HUES64 (cell line): Measurements from ENCODE around the gene MAP3K20.
"Not testable (repeated sequence)": the region's sequence is repeated elsewhere in the genome, so short reads cannot be mapped to it uniquely, and the experiment has no call there.

Source experiments
- H3K27ac ChIP-seq: 2 replicates; pipeline ENCODE4 v1.7.0; 2013; ENCODE audit warnings: low read depth, low read length, inconsistent platforms
- H3K27me3 ChIP-seq: 2 replicates; pipeline ENCODE4 v1.6.1; 2013; ENCODE audit warnings: mild to moderate bottlenecking, low read length; ENCODE audit not compliant: insufficient read depth
- H3K36me3 ChIP-seq: 2 replicates; pipeline ENCODE4 v1.6.1; 2013; ENCODE audit warnings: mild to moderate bottlenecking, low read length; ENCODE audit not compliant: insufficient read depth
- H3K4me1 ChIP-seq: 2 replicates; pipeline ENCODE4 v1.6.1; 2013; ENCODE audit warnings: mild to moderate bottlenecking, low read length, moderate library complexity; ENCODE audit not compliant: insufficient read depth
- H3K4me3 ChIP-seq: 2 replicates; pipeline ENCODE4 v1.5.1; 2013; ENCODE audit warnings: mild to moderate bottlenecking, low read length, moderate library complexity
- H3K9ac ChIP-seq: 2 replicates; pipeline ENCODE4 v1.6.1; 2013; ENCODE audit warnings: mild to moderate bottlenecking, low read depth, low read length
- H3K9me3 ChIP-seq: 2 replicates; pipeline ENCODE4 v1.6.1; 2013; ENCODE audit warnings: low read depth, low read length; ENCODE audit not compliant: insufficient read depth
- WGBS: fragments of 150-250, 120-280 bp; methylation state at CpG from one replicate; pipeline ENCODE4 v1.1.7; 2013; ENCODE audit warnings: missing lambda C conversion rate; 5-methylcytosine and 5-hydroxymethylcytosine counted together

MAP3K20 gene

DNA sequence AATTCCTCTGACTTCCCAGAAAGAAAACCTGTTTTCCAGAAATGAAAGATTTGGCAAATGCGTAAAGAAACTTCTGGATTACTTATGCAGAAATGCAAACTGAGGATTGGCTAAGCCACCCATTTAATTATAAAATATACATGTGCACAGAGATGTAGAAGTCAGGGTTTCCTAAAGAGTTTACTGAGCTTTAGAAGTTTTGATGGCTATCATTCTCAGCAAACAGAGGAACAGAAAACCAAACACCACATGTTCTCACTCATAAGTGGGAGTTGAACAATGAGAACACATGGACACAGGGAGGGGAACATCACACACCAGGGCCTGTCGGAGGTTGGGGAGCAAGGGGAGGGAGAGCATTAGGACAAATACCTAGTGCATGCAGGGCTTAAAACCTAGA is 37.4 kb upstream of the MAP3K20 start:
- H3K4me3 ChIP-seq, H3K9ac ChIP-seq, H3K4me1 ChIP-seq, H3K9me3 ChIP-seq, H3K27me3 ChIP-seq, H3K27ac ChIP-seq, H3K36me3 ChIP-seq: not testable (repeated sequence)
- 100% methylated on average over 1 of the region's 2 CpGs for WGBS

DNA sequence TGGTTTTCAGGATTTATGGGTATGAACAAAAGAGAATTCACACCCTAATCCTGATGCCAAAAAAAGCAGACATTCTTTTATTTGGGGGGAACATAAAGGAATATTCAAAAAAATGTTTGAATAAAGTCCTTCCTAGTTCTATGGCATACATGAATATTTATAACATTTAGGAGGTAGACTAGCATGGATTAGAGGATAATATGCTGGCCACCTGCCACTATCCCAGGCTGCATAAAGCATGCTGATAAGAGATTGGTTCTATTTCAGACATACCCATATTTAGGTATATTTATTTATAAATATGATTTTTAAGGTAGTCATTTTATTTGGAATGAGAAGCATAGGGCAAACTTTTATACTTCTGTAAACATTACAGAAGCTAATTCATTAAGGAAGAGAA is 34.9 kb upstream of the MAP3K20 start:
- no peaks in the 10 kb centered on the region for H3K9me3 ChIP-seq
- H3K9ac ChIP-seq, result no peak overlapping the region
- no peaks in the 10 kb centered on the region for H3K36me3 ChIP-seq
- no peak overlapping the region for H3K4me3 ChIP-seq
- no peak overlapping the region for H3K27ac ChIP-seq
- H3K27me3 ChIP-seq, result no peaks in the 10 kb centered on the region
- peaks cover 6% of the 10 kb centered on the region; the same call in 1 of the 2 replicates for H3K4me1 ChIP-seq

GRCh38 chr2:173043476-173043875 is 32.2 kb upstream of the MAP3K20 start:
- WGBS, result 97% methylated on average over 8 of the region's 8 CpGs
- H3K9ac ChIP-seq, result no peak overlapping the region
- H3K27me3 ChIP-seq, result no peaks in the 10 kb centered on the region
- H3K36me3 ChIP-seq, result no peaks in the 10 kb centered on the region
- H3K4me1 ChIP-seq, result peaks cover 6% of the 10 kb centered on the region; the same call in 1 of the 2 replicates
- H3K9me3 ChIP-seq, result no peaks in the 10 kb centered on the region
- no peak overlapping the region for H3K4me3 ChIP-seq
- H3K27ac ChIP-seq, result no peak overlapping the region

DNA sequence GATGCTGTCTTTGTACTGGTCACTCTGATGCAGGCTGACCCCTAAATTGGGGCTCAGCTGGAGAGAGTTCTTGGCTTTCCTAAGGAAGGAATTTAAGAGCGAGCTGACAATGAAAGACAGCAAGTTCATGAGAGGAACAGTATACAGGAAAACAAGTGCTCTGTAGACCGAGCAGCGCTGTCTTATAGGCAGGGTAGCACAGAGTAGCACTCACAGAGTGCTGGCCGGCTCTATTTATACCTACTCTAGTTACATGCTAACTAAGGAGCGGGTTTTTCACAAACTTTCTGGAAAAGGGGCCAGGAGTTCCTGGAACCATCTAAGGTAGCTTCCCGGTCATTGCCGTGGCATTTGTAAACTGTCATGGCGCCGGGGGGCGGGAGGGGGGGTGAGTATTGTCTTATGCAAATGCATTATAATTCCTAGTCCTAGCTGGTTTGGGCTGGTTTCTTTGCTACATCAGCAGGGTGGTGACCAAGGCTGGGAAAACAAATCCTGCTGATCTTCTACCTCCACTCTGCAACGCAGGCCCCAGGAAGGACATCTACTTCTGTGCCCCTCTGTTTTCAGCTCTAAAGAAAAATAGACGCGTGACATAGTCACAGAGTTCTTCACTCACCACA is 31.6 kb upstream of the MAP3K20 start:
- Histone ChIP-seq H3K27ac (no peak overlapping the region), H3K9ac (no peak overlapping the region)
- WGBS, result 93% methylated on average over 13 of the region's 13 CpGs

GRCh38 chr2:173044686-173045085 is 31.0 kb upstream of the MAP3K20 start:
- no peak overlapping the region for H3K27ac ChIP-seq
- H3K9me3 ChIP-seq, result no peaks in the 10 kb centered on the region
- H3K36me3 ChIP-seq, result no peaks in the 10 kb centered on the region
- H3K4me1 ChIP-seq, result peaks cover 6% of the 10 kb centered on the region; the same call in 1 of the 2 replicates
- no peaks in the 10 kb centered on the region for H3K27me3 ChIP-seq
- WGBS, result 87% methylated on average over 10 of the region's 10 CpGs
- no peak overlapping the region for H3K4me3 ChIP-seq
- no peak overlapping the region for H3K9ac ChIP-seq

More for the DNA sequence above, 31.6 kb upstream of the MAP3K20 start:
- Histone ChIP-seq H3K4me3 (no peak overlapping the region), H3K36me3 (no peaks in the 10 kb centered on the region), H3K4me1 (peaks cover 6% of the 10 kb centered on the region; the same call in 1 of the 2 replicates), H3K27me3 (no peaks in the 10 kb centered on the region), H3K9me3 (no peaks in the 10 kb centered on the region)

GRCh38 chr2:173045181-173045580 is 30.5 kb upstream of the MAP3K20 start:
- no peak overlapping the region for H3K27ac ChIP-seq
- H3K4me3 ChIP-seq, result no peak overlapping the region
- no peaks in the 10 kb centered on the region for H3K36me3 ChIP-seq
- H3K4me1 ChIP-seq, result peaks cover 6% of the 10 kb centered on the region; the same call in 1 of the 2 replicates
- no peaks in the 10 kb centered on the region for H3K27me3 ChIP-seq
- no peaks in the 10 kb centered on the region for H3K9me3 ChIP-seq
- WGBS, result 100% methylated on average over 2 of the region's 2 CpGs
- no peak overlapping the region for H3K9ac ChIP-seq

DNA sequence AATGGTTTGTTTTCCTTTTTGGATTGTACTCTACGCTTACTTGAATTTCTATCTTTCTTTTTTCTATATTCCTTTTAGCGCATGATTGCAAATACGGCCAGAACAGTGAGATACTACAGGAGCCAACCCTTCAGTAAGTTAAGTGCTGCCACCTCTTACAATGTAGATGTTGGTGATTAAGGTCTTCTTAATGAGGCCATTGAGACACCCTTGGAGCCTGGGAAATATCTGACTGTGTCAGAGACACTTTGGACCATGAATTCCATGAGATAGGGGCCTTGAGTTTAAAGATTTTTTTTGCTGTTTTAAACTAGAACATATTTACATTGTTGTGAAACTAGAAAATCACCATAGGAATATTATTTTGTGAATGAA is 27.1 kb upstream of the MAP3K20 start:
- peaks cover 6% of the 10 kb centered on the region; the same call in 1 of the 2 replicates for H3K4me1 ChIP-seq
- H3K4me3 ChIP-seq, result no peak overlapping the region
- WGBS, result 98% methylated on average over 3 of the region's 3 CpGs
- H3K27ac ChIP-seq, result no peak overlapping the region
- H3K9ac ChIP-seq, result no peak overlapping the region
- H3K36me3 ChIP-seq, result no peaks in the 10 kb centered on the region
- H3K9me3 ChIP-seq, result no peaks in the 10 kb centered on the region
- no peaks in the 10 kb centered on the region for H3K27me3 ChIP-seq

- Histone ChIP-seq H3K4me3 (no peak overlapping the region), H3K9ac (no peak overlapping the region), H3K27ac (no peak overlapping the region), H3K4me1 (peaks cover 4% of the 10 kb centered on the region; the same call in 1 of the 2 replicates), H3K36me3 (no peaks in the 10 kb centered on the region), H3K27me3 (no peaks in the 10 kb centered on the region), H3K9me3 (no peaks in the 10 kb centered on the region)
- 100% methylated on average over 3 of the region's 4 CpGs for WGBS
Observed at GRCh38 chr2:173048897-173049661, 26.6 kb upstream of the MAP3K20 start.

DNA sequence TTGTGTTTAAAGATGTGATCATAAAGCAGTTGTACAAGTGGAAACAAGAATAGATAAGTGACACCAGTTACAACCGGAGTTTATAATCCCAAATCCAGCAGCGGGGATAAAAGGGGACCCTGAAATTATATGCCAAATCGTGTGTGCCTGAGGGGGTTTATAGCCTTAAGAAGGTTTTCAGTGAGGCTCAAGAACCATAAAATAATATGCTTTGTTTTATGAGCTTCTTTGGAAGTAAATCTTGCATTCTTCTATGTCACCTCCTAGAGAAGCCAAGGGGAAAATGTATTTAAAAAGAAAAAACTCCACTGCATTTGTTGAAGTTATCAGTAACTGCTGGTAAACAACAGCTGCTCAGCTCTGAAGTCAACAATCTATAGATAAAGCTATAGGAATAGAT is 25.8 kb upstream of the MAP3K20 start:
- H3K36me3 ChIP-seq, result no peaks in the 10 kb centered on the region
- H3K9ac ChIP-seq, result no peak overlapping the region
- WGBS, result 96% methylated on average over 3 of the region's 3 CpGs
- H3K27ac ChIP-seq, result no peak overlapping the region
- no peak overlapping the region for H3K4me3 ChIP-seq
- no peaks in the 10 kb centered on the region for H3K9me3 ChIP-seq
- H3K4me1 ChIP-seq, result no peaks in the 10 kb centered on the region
- no peaks in the 10 kb centered on the region for H3K27me3 ChIP-seq

- Histone ChIP-seq H3K27ac (no peak overlapping the region), H3K27me3 (no peaks in the 10 kb centered on the region), H3K4me1 (no peaks in the 10 kb centered on the region), H3K36me3 (no peaks in the 10 kb centered on the region), H3K9ac (no peak overlapping the region), H3K4me3 (no peak overlapping the region), H3K9me3 (no peaks in the 10 kb centered on the region)
- 89% methylated on average over 4 of the region's 4 CpGs for WGBS
Observed at GRCh38 chr2:173050684-173051083, 25.0 kb upstream of the MAP3K20 start.

- Histone ChIP-seq H3K9me3 (no peaks in the 10 kb centered on the region), H3K4me1 (no peaks in the 10 kb centered on the region), H3K27ac (no peak overlapping the region), H3K4me3 (no peak overlapping the region), H3K9ac (no peak overlapping the region), H3K27me3 (no peaks in the 10 kb centered on the region), H3K36me3 (no peaks in the 10 kb centered on the region)
- 90% methylated on average over 7 of the region's 7 CpGs for whole genome bisulfite sequencing
Observed at GRCh38 chr2:173051463-173052215, 24.0 kb upstream of the MAP3K20 start.
